Measurements from ENCODE around the gene LDLRAD4. TPM values are rescaled to one million over a fixed set of nuclear protein-coding genes. Genes with fewer than 3 reads are reported as not detected.

LDLRAD4 gene
- total and polyA plus RNA-seq, 2 experiments from 2014 or later = 0.73 to 1.9 TPM

- no peak for TF ChIP-seq REST (IDR thresholded peaks at IDR 0.05; ENCODE audit: unreplicated experiment)
- no peak for TF ChIP-seq EZH2 (IDR thresholded peaks at IDR 0.05; ENCODE audit: low read depth, unreplicated experiment)
- no peak for TF ChIP-seq CTCF (conservative IDR thresholded peaks at IDR 0.05; ENCODE audit: low read depth in 2 of 2)
These were observed 188.2 kb downstream of the LDLRAD4 start (continued) for GRCh38 chr18:13406736-13407135.

- no peak overlapping the region for H3K4me3 Mint-ChIP-seq
- no peaks in the 10 kb centered on the region for H3K36me3 ChIP-seq (ENCODE audit: insufficient read depth)
- DNase-seq (ENCODE audit: low spot score) = no peak
- H2AFZ ChIP-seq = no peak overlapping the region
- H3K4me2 ChIP-seq = no peak overlapping the region
- H3K27ac Mint-ChIP-seq = no peak overlapping the region
- no peaks in the 10 kb centered on the region for H3K9me2 ChIP-seq (ENCODE audit: insufficient read depth)
- peaks cover 6% of the 10 kb centered on the region for H3K27me3 Mint-ChIP-seq (ENCODE audit: insufficient read depth, low read depth, poor library complexity)
- H3K4me1 Mint-ChIP-seq = no peaks in the 10 kb centered on the region
- no peaks in the 10 kb centered on the region for H3K4me1 ChIP-seq (ENCODE audit: insufficient read depth)
- H4K20me1 ChIP-seq (replicated peaks; ENCODE audit: insufficient read depth) = no peaks in the 10 kb centered on the region
- no peak overlapping the region for H3K27ac ChIP-seq (ENCODE audit: low read depth)
- H3F3A ChIP-seq (replicated peaks; ENCODE audit: low read depth) = no peaks in the 10 kb centered on the region
- no peaks in the 10 kb centered on the region for H3K27me3 ChIP-seq (ENCODE audit: insufficient read depth)
- H3K79me2 ChIP-seq (replicated peaks; ENCODE audit: insufficient read depth) = no peaks in the 10 kb centered on the region
- H3K9me3 Mint-ChIP-seq = peaks cover 6% of the 10 kb centered on the region; the same call in 2 of the 3 replicates
- ATAC-seq = no peak
- H3K36me3 Mint-ChIP-seq (ENCODE audit: low read depth) = no peaks in the 10 kb centered on the region
- H3K4me3 ChIP-seq = no peak overlapping the region
- no peak for TF ChIP-seq CREB1 (CRISPR knock-in tag; IDR thresholded peaks at IDR 0.05; ENCODE audit: low read depth)
- TF ChIP-seq ETS1 (IDR thresholded peaks at IDR 0.05) = no peak
- no peak for TF ChIP-seq ZNF462 (CRISPR knock-in tag; IDR thresholded peaks at IDR 0.05)
- no peak for TF ChIP-seq EZH2 (IDR thresholded peaks at IDR 0.05; ENCODE audit: low read depth, unreplicated experiment)
- TF ChIP-seq REST (IDR thresholded peaks at IDR 0.05; ENCODE audit: unreplicated experiment) = no peak
- no peak for TF ChIP-seq ZNF331 (CRISPR knock-in tag; IDR thresholded peaks at IDR 0.05; ENCODE audit: low read depth)
- no peak for TF ChIP-seq STAT1 (IDR thresholded peaks at IDR 0.05; ENCODE audit: unreplicated experiment)
These were observed 188.9 kb downstream of the LDLRAD4 start for GRCh38 chr18:13407484-13407883.

Data from GM23338 (cell line).